ENCODE measurements around the gene PGA4. TPM values are rescaled to one million over a fixed set of nuclear protein-coding genes. Genes with fewer than 3 reads are reported as not detected.
"Not testable (repeated sequence)": the region's sequence is repeated elsewhere in the genome, so short reads cannot be mapped to it uniquely, and the experiment has no call there.

Gene PGA4
- total RNA-seq = 1 to 10 TPM in 1 of 8 experiments, under 1 TPM in 6, not detected in 1; 0.11 to 1.5 (median 0.35) TPM

- in situ Hi-C loops (cut with MboI; ENCODE audit: low pct_unique_long_range_greater_than_20kb in 2 of 9, low sequenced_read_pairs in 9 of 9, unreplicated experiment in 9 of 9); H3K4me3 ChIP-seq; H3K4me1 ChIP-seq (replicated peaks in 1 of 2); ATAC-seq (replicated peaks in 6 of 8); H3K27ac ChIP-seq: not testable (repeated sequence)
- no CpG with 5 or more reads among the region's 8 CpGs for WGBS, 10 experiments
Measured at GRCh38 chr11:61222047-61222446, at the start of gene PGA4. Gene PGA4 (plus strand): TSS chr11:61222347. CDS start chr11:61222401, 54 bp downstream.

DNA sequence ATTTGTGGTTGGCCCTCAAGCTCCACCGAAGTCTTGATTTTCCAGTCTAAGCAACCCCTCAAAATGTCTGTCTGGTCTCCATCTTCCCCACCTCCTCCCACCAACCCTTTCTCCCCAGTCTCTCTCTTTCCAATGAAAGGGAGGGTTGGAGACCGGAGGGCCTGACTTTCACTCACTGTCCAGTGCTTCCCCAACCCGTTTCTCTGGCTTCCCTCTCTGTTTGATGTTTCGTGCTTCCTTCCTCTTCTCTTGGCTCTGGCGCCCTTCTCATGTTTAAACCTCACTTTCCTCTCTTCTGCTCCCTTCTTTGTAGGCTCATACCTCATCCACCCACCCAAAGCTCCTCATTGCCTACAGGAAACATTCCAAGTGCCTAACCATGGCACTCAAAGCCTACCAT, 49.8 kb upstream of the PGA4 start:
- no peak for ATAC-seq (replicated peaks in 6 of 8)
- Histone ChIP-seq H3K4me3 (no peak overlapping the region), H3K27ac (no peak overlapping the region), H3K4me1 (replicated peaks in 1 of 2) (no peaks in the 10 kb centered on the region)
- 0 to 77% (median 65%) methylated on average over 1 to 5 of the region's 5 CpGs; no CpG with 5 or more reads in 2 of the 10 experiments for WGBS, 10 experiments
- in situ Hi-C loops (cut with MboI; ENCODE audit: low pct_unique_long_range_greater_than_20kb in 2 of 9, low sequenced_read_pairs in 9 of 9, unreplicated experiment in 9 of 9) = loop anchor here in 1 of 9 experiments (25.0 kb wide), 1 partner anchor 335 kb away; the partner anchor contains the start of gene CCDC86

GRCh38 chr11:61172888-61173287, 49.3 kb upstream of the PGA4 start:
- in situ Hi-C loops (cut with MboI; ENCODE audit: low pct_unique_long_range_greater_than_20kb in 2 of 9, low sequenced_read_pairs in 9 of 9, unreplicated experiment in 9 of 9) = loop anchor here in 1 of 9 experiments (25.0 kb wide), 1 partner anchor 336 kb away; the partner anchor contains the start of gene CCDC86
- WGBS, 10 experiments = 25 to 86% (median 82%) methylated on average over 1 to 3 of the region's 3 CpGs; no CpG with 5 or more reads in 6 of the 10 experiments
- no peak for ATAC-seq (replicated peaks in 6 of 8)
- H3K4me1 ChIP-seq (replicated peaks in 1 of 2) = no peaks in the 10 kb centered on the region
- H3K27ac ChIP-seq = no peak overlapping the region
- H3K4me3 ChIP-seq = no peak overlapping the region

DNA sequence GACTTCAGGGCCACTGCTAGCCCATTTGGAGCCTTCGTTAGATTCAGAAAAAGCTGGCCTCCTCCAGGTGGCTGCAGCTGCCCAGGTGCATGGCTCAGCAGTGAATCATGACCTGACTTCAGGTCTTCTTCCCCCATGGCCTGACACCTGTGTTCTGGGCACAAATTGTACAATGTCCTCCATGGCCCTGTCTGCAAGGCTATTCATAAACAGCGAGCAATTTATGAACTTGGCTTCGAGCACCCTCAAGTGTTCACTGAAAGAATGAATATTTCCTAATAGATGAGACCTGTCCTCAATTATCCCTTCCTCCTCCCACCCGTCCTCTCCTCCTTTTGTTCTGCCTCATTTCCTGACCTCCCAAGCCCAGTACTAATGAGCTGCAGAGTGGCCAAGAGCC, 48.7 kb upstream of the PGA4 start:
- no peaks in the 10 kb centered on the region for H3K4me1 ChIP-seq (replicated peaks in 1 of 2)
- H3K4me3 ChIP-seq = no peak overlapping the region
- in situ Hi-C loops (cut with MboI; ENCODE audit: low pct_unique_long_range_greater_than_20kb in 2 of 9, low sequenced_read_pairs in 9 of 9, unreplicated experiment in 9 of 9) = loop anchor here in 1 of 9 experiments (25.0 kb wide), 1 partner anchor 336 kb away; the partner anchor contains the start of gene CCDC86
- ATAC-seq (replicated peaks in 6 of 8) = peak in 3 of 8 experiments; percentile 80 to 90 (median 83)
- no peak overlapping the region for H3K27ac ChIP-seq
- 24 to 93% (median 76%) methylated on average over 1 to 4 of the region's 4 CpGs; no CpG with 5 or more reads in 2 of the 10 experiments for WGBS, 10 experiments

GRCh38 chr11:61174273-61174672, 47.9 kb upstream of the PGA4 start:
- 33 to 100% (median 58%) methylated on average over 1 to 3 of the region's 6 CpGs; no CpG with 5 or more reads in 5 of the 10 experiments for WGBS, 10 experiments

DNA sequence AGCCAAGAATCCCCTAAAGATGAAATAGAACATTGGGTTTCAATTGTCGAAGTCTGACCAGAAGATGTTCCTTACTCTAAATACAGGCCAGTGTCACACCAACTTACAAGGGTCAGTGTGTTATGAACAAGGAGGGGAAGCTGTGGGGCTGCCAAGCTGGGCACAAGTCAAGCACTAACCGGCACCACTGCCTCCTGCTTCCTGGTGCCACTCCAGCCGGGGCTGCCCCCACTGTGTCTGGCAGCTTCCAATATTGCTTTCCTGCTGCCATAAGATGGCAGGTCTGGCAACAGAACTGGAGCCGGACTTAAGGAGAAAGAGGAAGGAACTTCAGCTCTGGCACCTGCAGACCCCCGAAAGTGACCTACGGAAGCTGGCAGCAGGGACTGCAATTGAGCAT, 47.2 kb upstream of the PGA4 start:
- no peak for ATAC-seq (replicated peaks in 6 of 8)
- Histone ChIP-seq H3K27ac (no peak overlapping the region), H3K4me1 (replicated peaks in 1 of 2) (no peaks in the 10 kb centered on the region), H3K4me3 (no peak overlapping the region)
- WGBS, 10 experiments = 60 to 100% (median 83%) methylated on average over 1 to 4 of the region's 6 CpGs; no CpG with 5 or more reads in 1 of the 10 experiments
- in situ Hi-C loops (cut with MboI; ENCODE audit: low pct_unique_long_range_greater_than_20kb in 2 of 9, low sequenced_read_pairs in 9 of 9, unreplicated experiment in 9 of 9) = loop anchor here in 4 of 9 experiments (25.0 kb wide), 1 partner anchor 338 kb away; the partner anchor contains the start of gene CCDC86 (in 4 of the 4)

More at GRCh38 chr11:61174273-61174672, 47.9 kb upstream of the PGA4 start:
- H3K4me3 ChIP-seq = no peak overlapping the region
- H3K4me1 ChIP-seq (replicated peaks in 1 of 2) = no peaks in the 10 kb centered on the region
- in situ Hi-C loops (cut with MboI; ENCODE audit: low pct_unique_long_range_greater_than_20kb in 2 of 9, low sequenced_read_pairs in 9 of 9, unreplicated experiment in 9 of 9) = loop anchor here in 1 of 9 experiments (25.0 kb wide), 1 partner anchor 337 kb away; the partner anchor contains the start of gene CCDC86
- no peak for ATAC-seq (replicated peaks in 6 of 8)
- H3K27ac ChIP-seq = no peak overlapping the region

DNA sequence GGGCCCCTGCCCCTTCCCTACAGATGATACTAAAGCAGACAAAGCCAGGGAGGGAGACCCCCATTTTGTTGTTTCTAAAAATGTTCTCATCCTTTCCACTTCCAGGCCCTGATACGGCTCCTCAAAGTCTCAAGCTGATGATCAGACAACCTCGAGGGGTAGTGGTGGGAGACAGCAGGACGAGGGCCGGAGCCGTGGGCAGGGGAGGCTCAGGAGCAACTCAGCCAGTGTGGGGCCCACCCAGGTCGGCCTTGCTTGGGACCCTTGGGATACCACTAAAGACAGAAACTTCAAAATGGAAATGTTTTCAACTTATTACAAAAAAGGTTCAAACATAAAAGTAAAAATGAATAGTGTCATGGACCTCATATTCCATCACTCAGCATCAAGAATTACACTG, 45.7 kb upstream of the PGA4 start:
- no peak for ATAC-seq (replicated peaks in 6 of 8)
- 60 to 80% (median 68%) methylated on average over 1 to 5 of the region's 6 CpGs; no CpG with 5 or more reads in 5 of the 10 experiments for WGBS, 10 experiments
- Histone ChIP-seq H3K4me1 (replicated peaks in 1 of 2) (no peaks in the 10 kb centered on the region), H3K27ac (no peak overlapping the region), H3K4me3 (no peak overlapping the region)
- in situ Hi-C loops (cut with MboI; ENCODE audit: low pct_unique_long_range_greater_than_20kb in 2 of 9, low sequenced_read_pairs in 9 of 9, unreplicated experiment in 9 of 9) = loop anchor here in 3 of 9 experiments (25.0 kb wide), 1 partner anchor 339 kb away; the partner anchor contains the start of gene CCDC86 (in 3 of the 3)

GRCh38 chr11:61180205-61180604, 41.9 kb upstream of the PGA4 start:
- not testable (repeated sequence) for H3K4me1 ChIP-seq (replicated peaks in 1 of 2); H3K27ac ChIP-seq; ATAC-seq (replicated peaks in 6 of 8); H3K4me3 ChIP-seq
- in situ Hi-C loops (cut with MboI; ENCODE audit: low pct_unique_long_range_greater_than_20kb in 2 of 9, low sequenced_read_pairs in 9 of 9, unreplicated experiment in 9 of 9) = loop anchor here in 3 of 9 experiments (25.0 kb wide), 1 partner anchor 343 kb away; the partner anchor contains the start of gene CCDC86 (in 3 of the 3)
- WGBS, 10 experiments = 40 to 100% (median 95%) methylated on average over 1 to 4 of the region's 6 CpGs; no CpG with 5 or more reads in 3 of the 10 experiments

GRCh38 chr11:61181489-61181888, 40.7 kb upstream of the PGA4 start:
- Histone ChIP-seq H3K27ac (no peak overlapping the region), H3K4me1 (replicated peaks in 1 of 2) (no peaks in the 10 kb centered on the region), H3K4me3 (no peak overlapping the region)
- WGBS, 10 experiments = 50 to 96% (median 90%) methylated on average over 3 to 4 of the region's 4 CpGs; no CpG with 5 or more reads in 1 of the 10 experiments
- no peak for ATAC-seq (replicated peaks in 6 of 8)
- in situ Hi-C loops (cut with MboI; ENCODE audit: low pct_unique_long_range_greater_than_20kb in 2 of 9, low sequenced_read_pairs in 9 of 9, unreplicated experiment in 9 of 9) = loop anchor here in 3 of 9 experiments (25.0 kb wide), 1 partner anchor 344 kb away; the partner anchor contains the start of gene CCDC86 (in 3 of the 3)

GRCh38 chr11:61183645-61184044, 38.5 kb upstream of the PGA4 start:
- Histone ChIP-seq H3K4me1 (replicated peaks in 1 of 2) (peaks cover 0 to 2% of the 10 kb centered on the region in 2 donors), H3K27ac (no peak overlapping the region), H3K4me3 (no peak overlapping the region)
- no peak for ATAC-seq (replicated peaks in 6 of 8)
- 33 to 93% (median 80%) methylated on average over 1 to 4 of the region's 4 CpGs; no CpG with 5 or more reads in 2 of the 10 experiments for WGBS, 10 experiments
- in situ Hi-C loops (cut with MboI; ENCODE audit: low pct_unique_long_range_greater_than_20kb in 2 of 9, low sequenced_read_pairs in 9 of 9, unreplicated experiment in 9 of 9) = loop anchor here in 3 of 9 experiments (25.0 kb wide), 1 partner anchor 346 kb away; the partner anchor contains the start of gene CCDC86 (in 3 of the 3)

- 32 to 93% (median 85%) methylated on average over 2 to 8 of the region's 8 CpGs for WGBS, 10 experiments
Measured at GRCh38 chr11:61186504-61186903, 35.6 kb upstream of the PGA4 start.

DNA sequence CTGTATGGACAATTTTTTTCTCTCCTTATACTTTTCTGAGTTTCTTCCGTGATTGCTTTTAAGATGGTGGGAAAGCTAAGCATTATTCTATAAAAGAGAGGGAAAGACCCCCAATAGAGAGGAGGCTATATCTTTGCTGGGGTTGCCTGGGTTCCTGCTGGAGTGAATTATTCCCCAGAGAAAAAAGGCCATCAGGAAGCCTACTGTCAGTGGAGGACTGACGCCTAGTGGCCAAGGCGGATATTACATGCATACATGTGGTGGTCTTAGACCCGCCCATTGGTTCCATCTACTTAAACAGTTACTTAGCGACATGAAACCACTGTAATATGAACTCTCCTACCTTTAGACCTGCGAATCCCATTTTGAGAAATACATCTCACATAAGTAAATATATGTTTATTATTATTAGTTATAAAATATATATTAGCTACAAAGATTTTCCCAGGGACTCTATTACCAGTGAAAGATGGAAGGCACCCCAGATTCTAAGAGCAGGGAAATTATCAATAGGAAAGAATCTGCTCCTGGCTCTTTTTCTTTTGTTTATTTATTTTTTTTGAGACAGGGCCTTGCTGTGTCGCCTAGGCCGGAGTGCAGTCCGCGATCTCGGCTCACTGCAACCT, 34.5 kb upstream of the PGA4 start:
- Histone ChIP-seq H3K4me3 (no peak overlapping the region), H3K4me1 (replicated peaks in 1 of 2) (peaks cover 0 to 2% of the 10 kb centered on the region in 2 donors), H3K27ac (no peak overlapping the region)
- WGBS, 10 experiments = 0 to 87% (median 20%) methylated on average over 2 to 9 of the region's 11 CpGs; no CpG with 5 or more reads in 1 of the 10 experiments
- ATAC-seq (replicated peaks in 6 of 8) = peak; percentile 44 to 94 (median 65)
- in situ Hi-C loops (cut with MboI; ENCODE audit: low pct_unique_long_range_greater_than_20kb in 2 of 9, low sequenced_read_pairs in 9 of 9, unreplicated experiment in 9 of 9) = loop anchor here in 3 of 9 experiments (25.0 kb wide), 1 partner anchor 350 kb away; the partner anchor contains the start of gene CCDC86 (in 3 of the 3)

More at GRCh38 chr11:61186504-61186903, 35.6 kb upstream of the PGA4 start:
- H3K4me1 ChIP-seq (replicated peaks in 1 of 2) = peaks cover 0 to 2% of the 10 kb centered on the region in 2 donors
- H3K27ac ChIP-seq = no peak overlapping the region
- in situ Hi-C loops (cut with MboI; ENCODE audit: low pct_unique_long_range_greater_than_20kb in 2 of 9, low sequenced_read_pairs in 9 of 9, unreplicated experiment in 9 of 9) = loop anchor here in 3 of 9 experiments (25.0 kb wide), 1 partner anchor 349 kb away; the partner anchor contains the start of gene CCDC86 (in 3 of the 3)
- no peak overlapping the region for H3K4me3 ChIP-seq
- ATAC-seq (replicated peaks in 6 of 8) = no peak

DNA sequence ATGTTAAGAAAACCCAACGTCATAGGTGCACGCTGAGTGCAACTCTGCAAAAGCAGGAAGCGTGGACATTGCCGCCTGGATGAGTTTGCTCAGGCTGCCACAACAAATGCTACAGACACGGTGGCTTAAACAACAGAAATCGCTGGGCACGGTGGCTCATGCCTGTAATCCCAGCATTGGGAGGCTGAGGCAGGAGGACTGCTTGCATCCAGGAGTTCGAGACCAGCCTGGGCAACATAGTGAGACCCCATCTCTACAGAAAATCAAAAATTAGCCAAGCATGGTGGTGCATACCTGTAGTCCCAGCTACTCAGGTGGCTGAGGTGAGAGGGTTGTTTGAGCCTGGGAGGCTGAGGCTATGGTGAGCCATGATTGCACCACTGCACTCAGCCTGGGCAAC, 32.2 kb upstream of the PGA4 start:
- in situ Hi-C loops (cut with MboI; ENCODE audit: low pct_unique_long_range_greater_than_20kb in 2 of 9, low sequenced_read_pairs in 9 of 9, unreplicated experiment in 9 of 9) = loop anchor here in 3 of 9 experiments (25.0 kb wide), 1 partner anchor 353 kb away; the partner anchor contains the start of gene CCDC86 (in 3 of the 3)
- no peak for ATAC-seq (replicated peaks in 6 of 8)
- 40 to 100% (median 86%) methylated on average over 1 to 6 of the region's 8 CpGs; no CpG with 5 or more reads in 2 of the 10 experiments for WGBS, 10 experiments
- Histone ChIP-seq H3K4me3 (no peak overlapping the region), H3K27ac (no peak overlapping the region), H3K4me1 (replicated peaks in 1 of 2) (peaks cover 0 to 2% of the 10 kb centered on the region in 2 donors)
